ENCODE data around the gene SEMA5B. TPM values are rescaled to one million over a fixed set of nuclear protein-coding genes. Genes with fewer than 3 reads are reported as not detected.

SEMA5B gene
- polyA plus RNA-seq, 1 donor from 2014 or later = 7.0 TPM

DNA sequence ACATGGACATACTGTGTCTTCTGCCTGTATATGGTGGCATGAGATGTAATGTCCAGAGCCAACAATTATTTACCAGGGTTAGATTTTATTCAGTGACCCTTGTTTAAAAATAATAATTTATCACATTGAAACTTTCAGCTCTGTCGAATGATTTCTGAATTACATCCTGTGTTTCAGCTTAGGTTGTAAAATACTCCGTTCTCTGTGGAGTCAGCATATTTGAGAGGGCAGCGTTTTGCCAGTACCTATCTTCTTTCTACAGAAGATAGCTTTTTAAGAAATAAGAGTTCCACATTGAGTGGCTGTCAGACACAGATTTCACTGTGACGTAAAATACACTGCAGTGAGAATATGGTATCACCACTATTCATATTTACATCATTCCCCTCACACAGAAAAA lies 147.4 kb downstream of the SEMA5B start:
- H3K9ac ChIP-seq (ENCODE audit: low read length) = no peak overlapping the region
- H3K9me2 ChIP-seq (ENCODE audit: insufficient read depth, low read length) = no peaks in the 10 kb centered on the region
- no peak overlapping the region for H3K27ac ChIP-seq (ENCODE audit: low read length)
- no peaks in the 10 kb centered on the region for H3K27me3 ChIP-seq (ENCODE audit: insufficient read depth, low read depth, low read length)
- H3K79me2 ChIP-seq (replicated peaks; ENCODE audit: insufficient read depth, low read length) = no peaks in the 10 kb centered on the region
- no peaks in the 10 kb centered on the region for H3K36me3 ChIP-seq (ENCODE audit: insufficient read depth, low read length)
- no peak overlapping the region for H3K4me2 ChIP-seq (ENCODE audit: low read length)
- no peak for TF ChIP-seq MXI1 (conservative IDR thresholded peaks at IDR 0.05; ENCODE audit: poor library complexity, severe bottlenecking)
- no peak for TF ChIP-seq EZH2 (IDR thresholded peaks at IDR 0.05; ENCODE audit: borderline replicate concordance, insufficient read depth, low read length, poor library complexity, severe bottlenecking)
- no peak for TF ChIP-seq SMC3 (conservative IDR thresholded peaks at IDR 0.05; ENCODE audit: poor library complexity)
- TF ChIP-seq POLR2AphosphoS5 (IDR thresholded peaks at IDR 0.05) = no peak
- no peak for TF ChIP-seq RAD21 (conservative IDR thresholded peaks at IDR 0.05)
- no peak for TF ChIP-seq TAF1 (IDR thresholded peaks at IDR 0.05; ENCODE audit: low read depth)
- TF ChIP-seq, protein P1, sequence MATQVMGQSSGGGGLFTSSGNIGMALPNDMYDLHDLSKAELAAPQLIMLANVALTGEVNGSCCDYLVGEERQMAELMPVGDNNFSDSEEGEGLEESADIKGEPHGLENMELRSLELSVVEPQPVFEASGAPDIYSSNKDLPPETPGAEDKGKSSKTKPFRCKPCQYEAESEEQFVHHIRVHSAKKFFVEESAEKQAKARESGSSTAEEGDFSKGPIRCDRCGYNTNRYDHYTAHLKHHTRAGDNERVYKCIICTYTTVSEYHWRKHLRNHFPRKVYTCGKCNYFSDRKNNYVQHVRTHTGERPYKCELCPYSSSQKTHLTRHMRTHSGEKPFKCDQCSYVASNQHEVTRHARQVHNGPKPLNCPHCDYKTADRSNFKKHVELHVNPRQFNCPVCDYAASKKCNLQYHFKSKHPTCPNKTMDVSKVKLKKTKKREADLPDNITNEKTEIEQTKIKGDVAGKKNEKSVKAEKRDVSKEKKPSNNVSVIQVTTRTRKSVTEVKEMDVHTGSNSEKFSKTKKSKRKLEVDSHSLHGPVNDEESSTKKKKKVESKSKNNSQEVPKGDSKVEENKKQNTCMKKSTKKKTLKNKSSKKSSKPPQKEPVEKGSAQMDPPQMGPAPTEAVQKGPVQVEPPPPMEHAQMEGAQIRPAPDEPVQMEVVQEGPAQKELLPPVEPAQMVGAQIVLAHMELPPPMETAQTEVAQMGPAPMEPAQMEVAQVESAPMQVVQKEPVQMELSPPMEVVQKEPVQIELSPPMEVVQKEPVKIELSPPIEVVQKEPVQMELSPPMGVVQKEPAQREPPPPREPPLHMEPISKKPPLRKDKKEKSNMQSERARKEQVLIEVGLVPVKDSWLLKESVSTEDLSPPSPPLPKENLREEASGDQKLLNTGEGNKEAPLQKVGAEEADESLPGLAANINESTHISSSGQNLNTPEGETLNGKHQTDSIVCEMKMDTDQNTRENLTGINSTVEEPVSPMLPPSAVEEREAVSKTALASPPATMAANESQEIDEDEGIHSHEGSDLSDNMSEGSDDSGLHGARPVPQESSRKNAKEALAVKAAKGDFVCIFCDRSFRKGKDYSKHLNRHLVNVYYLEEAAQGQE (IDR thresholded peaks at IDR 0.05; ENCODE audit: borderline replicate concordance) = no peak
- H3F3A ChIP-seq (ENCODE audit: insufficient read depth, low read length, poor library complexity, severe bottlenecking) = no peaks in the 10 kb centered on the region
- no peak overlapping the region for H2AFZ ChIP-seq (ENCODE audit: low read depth, low read length)
- H3K9me3 ChIP-seq (ENCODE audit: low read length) = no peaks in the 10 kb centered on the region
- H3K4me3 ChIP-seq (ENCODE audit: low read length) = no peak overlapping the region
- no peaks in the 10 kb centered on the region for H4K20me1 ChIP-seq (ENCODE audit: insufficient read depth)

DNA sequence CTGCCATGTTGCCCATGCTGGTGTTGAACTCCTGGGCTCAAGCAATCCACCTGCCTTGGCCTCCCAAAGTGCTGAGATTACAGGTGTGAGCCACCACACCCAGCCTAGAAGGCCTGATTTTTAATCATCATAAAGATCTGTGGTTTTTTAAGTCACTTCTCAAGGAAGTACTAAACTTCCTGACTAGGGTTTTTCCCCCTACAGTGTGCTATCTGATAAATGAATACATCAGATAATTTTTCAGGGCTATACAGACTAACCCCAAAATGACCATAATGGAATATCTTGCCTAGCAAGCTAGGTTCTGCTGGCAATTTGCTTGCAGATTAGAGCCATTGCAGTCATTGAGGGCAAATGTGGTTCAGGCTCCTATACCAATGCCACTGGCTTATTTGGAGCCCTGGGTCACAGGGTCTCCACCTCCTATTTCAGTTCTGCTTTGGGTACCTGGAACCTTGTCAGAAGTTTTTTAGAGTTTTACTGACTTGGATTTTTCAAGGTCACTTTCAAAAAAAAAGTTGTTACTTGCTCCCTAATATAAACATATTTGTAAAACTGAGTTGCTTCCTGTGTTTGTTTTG lies 151.9 kb downstream of the SEMA5B start:
- Histone ChIP-seq H3K27ac (ENCODE audit: low read length) (no peak overlapping the region), H3K4me3 (ENCODE audit: low read length) (no peak overlapping the region), H3K79me2 (replicated peaks; ENCODE audit: insufficient read depth, low read length) (no peaks in the 10 kb centered on the region), H3F3A (ENCODE audit: insufficient read depth, low read length, poor library complexity, severe bottlenecking) (no peaks in the 10 kb centered on the region), H3K4me2 (ENCODE audit: low read length) (no peak overlapping the region), H3K27me3 (ENCODE audit: insufficient read depth, low read depth, low read length) (no peaks in the 10 kb centered on the region), H2AFZ (ENCODE audit: low read depth, low read length) (no peak overlapping the region), H3K9ac (ENCODE audit: low read length) (no peak overlapping the region), H3K9me2 (ENCODE audit: insufficient read depth, low read length) (no peaks in the 10 kb centered on the region), H3K9me3 (ENCODE audit: low read length) (no peaks in the 10 kb centered on the region), H3K36me3 (ENCODE audit: insufficient read depth, low read length) (no peaks in the 10 kb centered on the region), H4K20me1 (ENCODE audit: insufficient read depth) (no peaks in the 10 kb centered on the region)
- TF ChIP-seq EZH2 (IDR thresholded peaks at IDR 0.05; ENCODE audit: borderline replicate concordance, insufficient read depth, low read length, poor library complexity, severe bottlenecking) (no peak), SMC3 (conservative IDR thresholded peaks at IDR 0.05; ENCODE audit: poor library complexity) (no peak), EP300 (conservative IDR thresholded peaks at IDR 0.05; ENCODE audit: poor library complexity, severe bottlenecking) (no peak), MXI1 (conservative IDR thresholded peaks at IDR 0.05; ENCODE audit: poor library complexity, severe bottlenecking) (no peak), TAF1 (IDR thresholded peaks at IDR 0.05; ENCODE audit: low read depth) (no peak), POLR2AphosphoS5 (IDR thresholded peaks at IDR 0.05) (no peak), RAD21 (conservative IDR thresholded peaks at IDR 0.05) (no peak)
- TF ChIP-seq, protein P2, sequence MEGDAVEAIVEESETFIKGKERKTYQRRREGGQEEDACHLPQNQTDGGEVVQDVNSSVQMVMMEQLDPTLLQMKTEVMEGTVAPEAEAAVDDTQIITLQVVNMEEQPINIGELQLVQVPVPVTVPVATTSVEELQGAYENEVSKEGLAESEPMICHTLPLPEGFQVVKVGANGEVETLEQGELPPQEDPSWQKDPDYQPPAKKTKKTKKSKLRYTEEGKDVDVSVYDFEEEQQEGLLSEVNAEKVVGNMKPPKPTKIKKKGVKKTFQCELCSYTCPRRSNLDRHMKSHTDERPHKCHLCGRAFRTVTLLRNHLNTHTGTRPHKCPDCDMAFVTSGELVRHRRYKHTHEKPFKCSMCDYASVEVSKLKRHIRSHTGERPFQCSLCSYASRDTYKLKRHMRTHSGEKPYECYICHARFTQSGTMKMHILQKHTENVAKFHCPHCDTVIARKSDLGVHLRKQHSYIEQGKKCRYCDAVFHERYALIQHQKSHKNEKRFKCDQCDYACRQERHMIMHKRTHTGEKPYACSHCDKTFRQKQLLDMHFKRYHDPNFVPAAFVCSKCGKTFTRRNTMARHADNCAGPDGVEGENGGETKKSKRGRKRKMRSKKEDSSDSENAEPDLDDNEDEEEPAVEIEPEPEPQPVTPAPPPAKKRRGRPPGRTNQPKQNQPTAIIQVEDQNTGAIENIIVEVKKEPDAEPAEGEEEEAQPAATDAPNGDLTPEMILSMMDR (IDR thresholded peaks at IDR 0.05; ENCODE audit: poor library complexity, severe bottlenecking) = no peak
- TF ChIP-seq, protein P1 (IDR thresholded peaks at IDR 0.05; ENCODE audit: borderline replicate concordance) = no peak
